NK-92 (cell line): ENCODE results near the gene METTL14.

Source experiments
- DNase-seq: peaks from one replicate; lab custom pipeline; 2025; ENCODE audit not compliant: unreplicated experiment; lab: John Stamatoyannopoulos, UW

The METTL14 gene

DNA sequence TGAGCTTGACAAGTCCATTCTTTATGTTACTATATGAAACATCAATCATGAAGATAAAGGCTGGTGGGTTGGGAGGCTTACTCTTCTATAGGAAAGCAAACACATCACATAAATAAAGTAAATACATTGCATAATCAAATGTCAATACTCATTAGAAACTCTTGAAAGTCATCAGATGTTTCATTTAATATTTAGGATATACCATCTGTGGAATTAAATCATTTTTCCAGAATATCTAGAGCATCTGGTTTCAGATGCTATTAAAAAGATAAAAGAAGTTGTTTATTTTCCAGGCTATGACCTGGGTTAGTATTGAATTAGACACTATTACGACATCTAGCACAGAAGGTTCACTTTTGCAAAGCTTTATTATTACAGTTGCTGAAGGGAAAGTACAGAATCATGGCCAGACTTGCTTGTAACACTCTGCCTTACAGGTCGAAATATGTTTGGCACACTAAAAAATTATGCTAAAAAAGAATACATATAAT lies 72.6 kb downstream of the METTL14 start:
- DNase-seq, result no peak

GRCh38 chr4:118758293-118758692 lies 73.1 kb downstream of the METTL14 start:
- DNase-seq, result no peak

GRCh38 chr4:118759481-118759880 lies 74.3 kb downstream of the METTL14 start:
- DNase-seq, result no peak

DNA sequence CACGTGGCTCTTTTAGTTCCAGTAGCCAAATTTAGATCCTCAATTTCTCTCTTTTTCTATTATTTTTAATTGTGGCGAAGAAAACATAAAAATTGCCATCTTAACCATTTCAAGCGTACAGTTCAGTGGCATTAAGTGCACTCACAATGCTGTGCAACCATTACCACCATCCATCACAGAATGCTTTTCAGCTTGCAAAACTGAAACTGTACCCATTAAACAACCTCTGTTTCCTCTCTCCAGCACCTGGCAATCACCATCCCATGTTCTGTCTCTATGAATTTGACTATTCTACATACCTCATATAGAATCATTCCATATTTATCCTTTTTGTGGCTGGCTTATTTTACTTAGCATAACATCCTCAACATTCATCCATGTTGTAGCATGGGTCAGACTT lies 74.9 kb downstream of the METTL14 start:
- DNase-seq, result no peak

- no peak for DNase-seq
Observed at GRCh38 chr4:118760493-118760892, 75.3 kb downstream of the METTL14 start.

DNA sequence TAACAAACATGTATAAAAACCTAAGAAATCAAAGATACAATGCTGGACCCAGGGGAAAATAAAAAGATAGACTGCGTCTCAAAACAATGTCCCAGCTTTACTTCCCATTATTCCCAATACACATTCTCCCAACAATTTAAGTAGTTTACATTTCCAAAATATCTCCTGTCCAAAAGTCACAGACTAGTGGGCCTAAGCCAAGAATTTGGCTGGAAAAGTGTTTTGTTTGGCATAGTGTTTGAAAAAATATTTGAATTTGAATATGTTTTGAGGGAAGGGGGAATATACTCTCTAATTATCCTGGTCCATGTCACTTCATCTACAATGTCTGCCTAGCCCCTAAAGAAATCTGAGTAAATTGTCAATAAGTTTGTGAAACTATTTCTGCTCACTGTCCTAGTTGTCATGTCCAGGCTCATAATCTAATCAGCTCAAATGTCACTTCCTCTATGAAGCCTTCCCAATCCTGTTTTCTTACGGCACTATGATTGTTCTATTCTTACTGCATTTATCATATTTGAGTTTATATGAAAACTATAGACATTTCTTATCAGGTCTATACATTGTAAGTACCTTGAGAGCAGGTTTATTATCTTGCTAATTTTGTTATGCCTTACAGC lies 76.3 kb downstream of the METTL14 start:
- no peak for DNase-seq

DNA sequence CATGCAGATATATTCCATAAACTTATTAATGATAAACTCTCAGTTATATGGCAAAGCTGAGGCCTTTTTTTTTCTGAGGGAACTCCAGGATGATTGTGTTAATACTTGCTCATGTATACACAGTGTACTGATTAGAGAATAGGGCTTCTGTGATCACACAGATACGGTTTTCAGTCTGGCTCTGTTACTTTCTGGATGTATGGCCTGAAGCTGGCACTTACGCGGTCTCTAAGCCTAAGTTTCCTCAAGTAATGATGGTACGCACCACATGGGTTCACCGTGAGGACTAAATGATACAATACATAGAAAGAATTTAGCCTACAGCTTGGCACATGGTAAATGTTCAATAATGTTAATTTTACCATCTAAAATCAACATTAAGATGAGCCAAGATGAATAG lies 77.0 kb downstream of the METTL14 start:
- no peak for DNase-seq

- DNase-seq, result no peak
Observed at GRCh38 chr4:118762730-118763477, 77.7 kb downstream of the METTL14 start.
